Measurements from ENCODE around the gene FOXN3.

FOXN3 gene

GRCh38 chr14:89249972-89250654 lies 166.9 kb downstream of the FOXN3 start:
- DNase-seq (ENCODE audit: low read depth): no peak

GRCh38 chr14:89249065-89249695 lies 167.9 kb downstream of the FOXN3 start:
- DNase-seq (ENCODE audit: low read depth): no peak

GRCh38 chr14:89248411-89249064 lies 168.5 kb downstream of the FOXN3 start:
- no peak for DNase-seq (ENCODE audit: low read depth)

GRCh38 chr14:89247457-89248122 lies 169.4 kb downstream of the FOXN3 start:
- no peak for DNase-seq (ENCODE audit: low read depth)

- no peak for DNase-seq (ENCODE audit: low read depth)
Measured at GRCh38 chr14:89246290-89246689, 170.7 kb downstream of the FOXN3 start.

GRCh38 chr14:89245802-89246201 lies 171.2 kb downstream of the FOXN3 start:
- no peak for DNase-seq (ENCODE audit: low read depth)

- DNase-seq (ENCODE audit: low read depth): no peak
Measured at GRCh38 chr14:89244720-89245119, 172.3 kb downstream of the FOXN3 start.

GRCh38 chr14:89243741-89244140 lies 173.3 kb downstream of the FOXN3 start:
- DNase-seq (ENCODE audit: low read depth): no peak

GRCh38 chr14:89243286-89243685 lies 173.7 kb downstream of the FOXN3 start:
- no peak for DNase-seq (ENCODE audit: low read depth)

GRCh38 chr14:89242652-89243279 lies 174.3 kb downstream of the FOXN3 start:
- DNase-seq (ENCODE audit: low read depth): no peak

GRCh38 chr14:89241934-89242651 lies 174.9 kb downstream of the FOXN3 start:
- DNase-seq (ENCODE audit: low read depth): no peak

GRCh38 chr14:89241257-89241656 lies 175.8 kb downstream of the FOXN3 start:
- no peak for DNase-seq (ENCODE audit: low read depth)

- DNase-seq (ENCODE audit: low read depth): no peak
Measured at GRCh38 chr14:89240414-89240813, 176.6 kb downstream of the FOXN3 start.

- no peak for DNase-seq (ENCODE audit: low read depth)
Measured at GRCh38 chr14:89239023-89239422, 178.0 kb downstream of the FOXN3 start.

GRCh38 chr14:89237921-89238529 lies 179.0 kb downstream of the FOXN3 start:
- DNase-seq (ENCODE audit: low read depth): no peak

GRCh38 chr14:89236851-89237250 lies 180.2 kb downstream of the FOXN3 start:
- DNase-seq (ENCODE audit: low read depth): no peak

- DNase-seq (ENCODE audit: low read depth): no peak
Measured at GRCh38 chr14:89233184-89233583, 183.8 kb downstream of the FOXN3 start.

- DNase-seq (ENCODE audit: low read depth): no peak
Measured at GRCh38 chr14:89232265-89233070, 184.6 kb downstream of the FOXN3 start.

GRCh38 chr14:89231426-89232113 lies 185.5 kb downstream of the FOXN3 start:
- no peak for DNase-seq (ENCODE audit: low read depth)
